DND-41 (cell line): ENCODE measurements around the gene OR4N5.

ENCODE experiments used
- ATAC-seq: fragments of 200-7000 bp; cut with Tn5 transposase; 3 replicates; pipeline ENCODE4 v1.9.1; 2021; ENCODE audit warnings: low read depth; ENCODE audit not compliant: insufficient read depth
- DNase-seq: peaks from one replicate; pipeline ENCODE4 v3.0.0-alpha.2; 2020
- H2AFZ ChIP-seq: 2 replicates; pipeline ENCODE4 v1.6.0; 2012; ENCODE audit warnings: low read depth, low read length
- H3K27ac ChIP-seq: 2 replicates; pipeline ENCODE4 v1.5.1; 2012; ENCODE audit warnings: low read length, inconsistent platforms
- H3K27me3 ChIP-seq: fragments of 200-600 bp; sonication (generic); 2 replicates; pipeline ENCODE4 v1.6.0; 2012; ENCODE audit warnings: low read length, mild to moderate bottlenecking, inconsistent platforms; ENCODE audit not compliant: insufficient read depth, poor library complexity
- H3K36me3 ChIP-seq: 2 replicates; pipeline ENCODE4 v1.5.1; 2012; ENCODE audit warnings: low read length, inconsistent platforms; ENCODE audit not compliant: insufficient read depth
- H3K4me1 ChIP-seq: 2 replicates; pipeline ENCODE4 v1.5.1; 2012; ENCODE audit warnings: mild to moderate bottlenecking, low read length; ENCODE audit not compliant: insufficient read depth
- H3K4me2 ChIP-seq: 2 replicates; pipeline ENCODE4 v1.6.0; 2012; ENCODE audit warnings: mild to moderate bottlenecking, moderate library complexity, low read length, inconsistent platforms; ENCODE audit not compliant: insufficient read depth
- H3K4me3 ChIP-seq, 2 experiments: fragments of 200-600 bp in 1 of 2; shearing (Covaris generic) in 1 of 2; 2 replicates each; pipeline ENCODE4 v1.5.1; 2012 to 2016; ENCODE audit warnings: inconsistent platforms in 2 of 2, low read length in 2 of 2, mild to moderate bottlenecking in 2 of 2, low read depth in 1 of 2, moderate library complexity in 1 of 2
- H3K79me2 ChIP-seq: 2 replicates; pipeline ENCODE4 v1.6.0; 2012; ENCODE audit warnings: low read length, inconsistent platforms; ENCODE audit not compliant: insufficient read depth
- H3K9ac ChIP-seq: 2 replicates; pipeline ENCODE4 v1.6.0; 2012; ENCODE audit warnings: low read depth, mild to moderate bottlenecking, inconsistent platforms, low read length, moderate library complexity
- H3K9me3 ChIP-seq: 2 replicates; pipeline ENCODE4 v1.5.1; 2012; ENCODE audit warnings: low read length, moderate library complexity, mild to moderate bottlenecking, inconsistent platforms; ENCODE audit not compliant: insufficient read depth, severe bottlenecking
- H4K20me1 ChIP-seq: 2 replicates; pipeline ENCODE4 v1.6.0; 2012; ENCODE audit warnings: low read length; ENCODE audit not compliant: insufficient read depth
- CTCF ChIP-seq: IDR thresholded peaks from 2 replicates; pipeline ENCODE4 v1.5.1; 2012; ENCODE audit warnings: borderline replicate concordance, low read length, moderate library complexity, mild to moderate bottlenecking; ENCODE audit not compliant: poor library complexity, severe bottlenecking; ENCODE audit errors: extremely low read depth
- EZH2 ChIP-seq: IDR thresholded peaks from 3 replicates; pipeline ENCODE4 v1.6.1; 2012; ENCODE audit warnings: borderline replicate concordance, low read depth, mild to moderate bottlenecking, moderate library complexity, low read length, inconsistent platforms; ENCODE audit not compliant: severe bottlenecking

The OR4N5 gene

GRCh38 chr14:20194101-20194500 lies 55.5 kb downstream of the OR4N5 start:
- ATAC-seq (no peak), DNase-seq (no peak)
- TF ChIP-seq EZH2: no peak
- TF ChIP-seq CTCF: no peak
- Histone ChIP-seq H2AFZ (no peak overlapping the region), H3K27ac (no peak overlapping the region), H3K79me2 (no peaks in the 10 kb centered on the region), H3K4me2 (no peak overlapping the region), H3K27me3 (peaks cover 3% of the 10 kb centered on the region), H3K9me3 (no peaks in the 10 kb centered on the region), H4K20me1 (no peaks in the 10 kb centered on the region), H3K9ac (no peak overlapping the region), H3K36me3 (no peaks in the 10 kb centered on the region), H3K4me1 (no peaks in the 10 kb centered on the region), H3K4me3 (no peak overlapping the region)
